ENCODE data around the gene B3GNT2.
A peak's percentile ranks its signal among the peaks of the same experiment; 100 is the strongest.
"Not testable (repeated sequence)": the region's sequence is repeated elsewhere in the genome, so short reads cannot be mapped to it uniquely, and the experiment has no call there.

Gene B3GNT2

GRCh38 chr2:62248226-62248625, 52.3 kb downstream of the B3GNT2 start:
- DNase-seq: no peak

- no peak for DNase-seq
Measured at GRCh38 chr2:62250239-62250638, 54.3 kb downstream of the B3GNT2 start.

GRCh38 chr2:62254424-62255266, 58.7 kb downstream of the B3GNT2 start:
- DNase-seq: no peak

- DNase-seq: no peak
Measured at GRCh38 chr2:62257466-62257865, 61.6 kb downstream of the B3GNT2 start.

GRCh38 chr2:62263076-62263715, 67.3 kb downstream of the B3GNT2 start:
- DNase-seq: no peak

- DNase-seq: no peak
Measured at GRCh38 chr2:62264186-62264585, 68.3 kb downstream of the B3GNT2 start.

- DNase-seq: no peak
Measured at GRCh38 chr2:62265106-62265505, 69.2 kb downstream of the B3GNT2 start.

GRCh38 chr2:62266433-62267038, 70.6 kb downstream of the B3GNT2 start:
- DNase-seq: no peak

GRCh38 chr2:62267696-62268095, 71.8 kb downstream of the B3GNT2 start:
- no peak for DNase-seq

GRCh38 chr2:62268681-62269188, 72.8 kb downstream of the B3GNT2 start:
- not testable (repeated sequence) for DNase-seq

GRCh38 chr2:62270728-62271127, 74.8 kb downstream of the B3GNT2 start:
- peak; percentile 62 for DNase-seq

Measured in NCI-H446 treated with DMSO at 0.1 percent for 48 hours (cell line).